Measurements from ENCODE around the gene BATF2.

- no peak for TF ChIP-seq EZH2phosphoT487 (IDR thresholded peaks at IDR 0.05; ENCODE audit: insufficient read depth, low read depth)
- no peak for TF ChIP-seq EZH2 (IDR thresholded peaks at IDR 0.05; ENCODE audit: insufficient read depth, poor library complexity, severe bottlenecking)
Measured at GRCh38 chr11:65019824-65020223, 23.1 kb upstream of the BATF2 start.

Data from GM23248 (cell line).